HG02970 (cell line): Measurements from ENCODE around the gene DCTN4.
A peak's percentile ranks its signal among the peaks of the same experiment; 100 is the strongest.
"Not testable (repeated sequence)": the region's sequence is repeated elsewhere in the genome, so short reads cannot be mapped to it uniquely, and the experiment has no call there.

Experiments used
- ATAC-seq: cut with Tn5 transposase; IDR thresholded peaks from one replicate; pipeline ENCODE4 v1.9.1; 2021; ENCODE audit warnings: mild to moderate bottlenecking, moderate library complexity, moderate number of reproducible peaks; ENCODE audit not compliant: unreplicated experiment, low FRiP score

The DCTN4 gene

DNA sequence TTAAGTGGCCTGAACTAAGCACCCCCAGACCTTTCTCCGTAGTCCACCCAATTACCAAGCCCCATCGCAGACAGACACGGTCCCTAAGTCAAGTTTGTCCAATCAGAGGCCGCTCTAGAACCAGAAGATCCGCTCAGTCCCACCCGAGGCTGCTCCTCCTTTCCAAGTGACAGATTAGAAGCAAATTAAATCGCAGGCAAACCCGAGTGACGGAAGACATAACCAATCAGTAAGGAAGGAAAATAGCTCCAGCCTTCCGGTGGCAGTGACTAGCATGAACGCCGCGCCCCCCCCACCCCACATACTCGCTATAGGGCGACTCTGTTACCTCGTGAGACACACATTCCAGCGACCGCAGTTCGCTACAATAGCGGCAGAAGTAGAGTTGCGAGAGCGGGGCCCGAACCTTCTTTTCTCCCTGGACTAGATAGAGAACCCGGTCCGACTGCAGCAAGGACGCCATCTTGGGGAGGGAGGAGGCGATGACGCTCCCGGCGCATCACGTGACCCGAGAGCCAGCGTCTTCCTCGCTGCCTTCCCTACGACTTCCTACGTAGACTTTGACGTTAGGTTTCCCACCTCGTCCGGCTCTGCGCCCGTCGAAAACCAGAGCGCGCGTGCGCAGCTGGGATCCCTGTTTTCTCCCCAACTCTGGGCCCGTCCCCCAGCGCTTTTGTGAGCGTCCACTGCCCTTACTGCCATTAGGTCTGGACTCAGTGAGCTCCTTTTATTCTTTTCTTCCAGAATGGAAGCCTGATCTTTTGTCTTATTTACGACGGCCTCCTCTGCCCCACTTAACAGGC, at the start of gene DCTN4:
DCTN4 (minus strand) TSS at position 487 of the 803 bp plus-strand sequence; CDS start at position 463, 24 bp downstream.
- ATAC-seq, result peak; percentile 93

DNA sequence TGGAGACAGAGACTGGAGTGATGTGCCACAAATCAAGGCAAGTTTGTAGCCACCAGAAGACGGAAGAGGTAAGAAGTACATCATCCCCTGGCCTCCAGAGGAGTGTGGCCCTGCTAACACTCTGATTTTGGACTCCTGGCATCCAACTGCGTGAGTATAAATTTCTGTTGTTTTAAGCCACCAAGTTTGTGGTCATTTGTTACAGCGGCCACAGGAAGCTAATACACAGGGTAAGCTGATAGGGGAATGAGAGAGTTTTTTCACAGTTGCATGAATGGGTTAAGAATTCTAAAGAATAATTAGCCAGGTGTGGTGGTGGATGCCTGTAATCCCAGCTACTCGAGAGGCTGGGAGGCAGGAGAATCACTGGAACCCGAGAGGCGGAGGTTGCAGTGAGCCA, 45.6 kb upstream of the DCTN4 start:
- no peak for ATAC-seq

DNA sequence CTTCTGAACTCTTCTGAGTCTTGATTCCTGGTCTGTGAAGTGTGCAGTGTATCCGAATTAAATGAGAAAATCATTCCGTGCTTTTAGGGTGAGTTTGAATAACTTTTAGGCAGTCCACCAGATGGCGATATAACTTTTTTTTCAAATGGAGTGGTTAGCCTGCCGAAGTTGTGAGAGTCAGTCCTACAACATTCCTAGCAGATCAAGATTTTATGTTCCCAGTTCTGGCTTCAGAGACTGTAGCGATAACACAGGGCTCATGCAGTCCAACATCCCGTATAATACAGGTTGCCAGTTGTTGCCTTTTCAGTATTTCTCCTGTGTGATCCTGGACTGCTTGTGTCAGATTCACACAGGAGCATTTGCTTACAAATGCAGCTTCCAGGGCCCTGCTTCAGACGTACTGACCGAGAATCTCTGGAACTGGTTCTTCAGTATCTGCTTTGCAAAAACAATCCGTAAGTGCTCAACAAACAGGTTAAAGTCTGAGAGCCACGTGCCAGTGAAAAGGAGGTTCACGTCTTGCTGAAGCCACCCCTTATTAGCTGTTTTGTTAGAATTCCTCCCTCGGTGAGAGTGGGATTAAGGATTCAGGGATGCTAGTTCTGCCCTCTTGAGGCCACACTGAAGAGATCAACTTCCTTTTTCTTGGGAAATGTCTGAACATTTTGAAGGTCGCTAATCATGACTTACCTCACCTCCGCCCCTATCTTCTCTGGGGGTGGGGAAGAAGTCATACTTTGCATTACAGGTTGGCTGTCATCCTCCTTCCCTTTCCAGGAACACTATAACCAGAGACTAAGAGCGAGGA, 42.5 kb upstream of the DCTN4 start:
- no peak for ATAC-seq

GRCh38 chr5:150797384-150797783, 38.6 kb upstream of the DCTN4 start:
- ATAC-seq, result no peak

- no peak for ATAC-seq
Observed at GRCh38 chr5:150794927-150795326, 36.1 kb upstream of the DCTN4 start.

DNA sequence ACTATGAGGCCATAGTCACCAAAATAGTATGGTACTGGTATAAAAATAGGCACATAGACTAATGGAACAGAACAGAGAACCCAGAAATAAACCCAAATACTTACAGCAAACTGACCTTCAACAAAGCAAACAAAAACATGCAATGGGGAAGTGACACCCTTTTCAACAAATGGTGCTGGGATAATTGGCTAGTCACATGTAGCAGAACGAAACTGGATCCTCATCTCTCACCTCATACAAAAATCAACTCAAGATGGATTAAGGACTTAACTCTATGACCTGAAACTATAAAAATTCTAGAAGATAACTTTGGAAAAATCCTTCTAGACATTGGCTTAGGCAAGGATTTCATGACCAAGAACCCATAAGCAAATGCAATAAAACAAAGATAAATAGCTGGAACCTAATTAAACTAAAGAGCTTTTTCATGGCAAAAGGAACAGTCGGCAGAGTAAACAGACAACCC, 34.6 kb upstream of the DCTN4 start:
- ATAC-seq, result not testable (repeated sequence)

- no peak for ATAC-seq
Observed at GRCh38 chr5:150791536-150791935, 32.7 kb upstream of the DCTN4 start.

GRCh38 chr5:150789943-150790611, 31.3 kb upstream of the DCTN4 start:
- peak; percentile 66 for ATAC-seq

DNA sequence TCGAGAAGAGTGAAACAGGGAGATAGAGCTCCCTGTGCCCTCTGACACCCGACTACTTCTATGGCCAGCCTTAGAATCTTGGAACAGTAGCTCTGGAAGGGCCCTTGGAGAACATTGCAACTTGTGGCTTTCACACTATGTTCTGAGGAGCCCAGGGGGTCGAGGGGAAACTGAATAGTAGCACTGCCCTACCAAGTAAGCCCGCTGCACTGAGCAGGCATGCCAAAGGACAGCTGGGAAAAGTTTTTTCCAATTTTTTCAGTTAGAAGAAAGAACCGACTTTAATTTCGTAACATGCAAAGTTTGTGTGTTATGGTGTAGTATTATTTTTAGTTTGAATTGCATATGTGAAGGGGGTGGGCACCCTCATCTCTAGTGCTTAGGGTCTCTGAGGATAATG, 30.6 kb upstream of the DCTN4 start:
- ATAC-seq, result no peak

DNA sequence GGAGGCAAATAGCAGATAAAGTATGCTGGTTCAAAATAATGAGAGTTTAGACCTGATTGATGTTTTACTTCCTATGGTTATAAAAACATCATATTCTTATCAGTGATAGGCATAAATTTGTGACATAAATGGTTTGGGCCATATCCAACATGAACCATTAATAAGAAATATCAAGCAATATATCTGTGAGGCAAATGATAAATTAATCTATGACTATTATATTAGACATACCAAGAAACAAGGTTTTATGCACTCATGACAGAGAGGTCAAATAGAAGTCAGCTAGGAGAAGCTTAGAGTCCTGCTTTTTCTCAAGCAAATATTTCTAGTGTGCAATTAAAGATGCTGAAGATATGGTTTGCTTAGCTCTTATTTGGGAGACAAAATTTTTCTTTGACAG, 30.2 kb upstream of the DCTN4 start:
- no peak for ATAC-seq

DNA sequence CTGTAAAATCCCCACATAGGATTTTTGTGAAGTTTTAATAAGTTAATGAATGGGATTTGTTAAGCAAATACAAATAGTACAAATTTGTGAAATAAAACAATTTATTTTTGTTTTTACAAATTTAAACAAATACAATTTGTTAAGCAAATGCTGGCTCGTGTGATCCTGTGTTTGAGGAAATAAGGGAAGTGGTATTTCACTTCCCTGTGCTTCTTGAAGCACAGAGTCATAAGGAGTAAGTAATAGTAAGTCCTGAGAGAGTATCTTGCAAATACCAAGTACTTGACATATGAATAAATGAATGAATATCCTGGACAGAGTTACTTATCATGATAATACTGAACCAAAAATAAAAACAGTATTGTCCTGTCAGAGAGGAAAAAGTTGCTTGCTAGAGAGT, 28.8 kb upstream of the DCTN4 start:
- ATAC-seq, result no peak

GRCh38 chr5:150786876-150787275, 28.1 kb upstream of the DCTN4 start:
- ATAC-seq, result no peak

DNA sequence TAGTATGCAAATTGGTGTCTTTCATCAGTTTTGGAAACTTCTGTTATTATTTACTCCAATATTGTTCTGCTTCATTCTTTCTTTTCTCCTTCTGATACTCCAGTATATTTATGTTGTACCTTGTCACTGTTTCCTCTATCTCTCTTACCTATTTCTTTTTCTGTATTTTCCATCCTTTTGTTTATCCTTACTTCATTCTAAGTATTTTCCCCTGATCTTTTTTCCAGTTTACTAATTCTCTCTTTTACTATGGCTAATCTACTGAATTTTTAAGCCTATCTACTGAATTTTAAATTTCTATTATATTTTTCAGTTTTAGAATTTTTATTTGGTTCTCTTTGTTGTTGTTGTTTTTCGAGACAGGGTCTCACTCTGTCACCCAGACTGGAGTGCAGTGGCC, 27.1 kb upstream of the DCTN4 start:
- no peak for ATAC-seq

- ATAC-seq, result peak; percentile 22
Observed at GRCh38 chr5:150783422-150783928, 24.7 kb upstream of the DCTN4 start.

GRCh38 chr5:150782850-150783249, 24.0 kb upstream of the DCTN4 start:
- no peak for ATAC-seq

DNA sequence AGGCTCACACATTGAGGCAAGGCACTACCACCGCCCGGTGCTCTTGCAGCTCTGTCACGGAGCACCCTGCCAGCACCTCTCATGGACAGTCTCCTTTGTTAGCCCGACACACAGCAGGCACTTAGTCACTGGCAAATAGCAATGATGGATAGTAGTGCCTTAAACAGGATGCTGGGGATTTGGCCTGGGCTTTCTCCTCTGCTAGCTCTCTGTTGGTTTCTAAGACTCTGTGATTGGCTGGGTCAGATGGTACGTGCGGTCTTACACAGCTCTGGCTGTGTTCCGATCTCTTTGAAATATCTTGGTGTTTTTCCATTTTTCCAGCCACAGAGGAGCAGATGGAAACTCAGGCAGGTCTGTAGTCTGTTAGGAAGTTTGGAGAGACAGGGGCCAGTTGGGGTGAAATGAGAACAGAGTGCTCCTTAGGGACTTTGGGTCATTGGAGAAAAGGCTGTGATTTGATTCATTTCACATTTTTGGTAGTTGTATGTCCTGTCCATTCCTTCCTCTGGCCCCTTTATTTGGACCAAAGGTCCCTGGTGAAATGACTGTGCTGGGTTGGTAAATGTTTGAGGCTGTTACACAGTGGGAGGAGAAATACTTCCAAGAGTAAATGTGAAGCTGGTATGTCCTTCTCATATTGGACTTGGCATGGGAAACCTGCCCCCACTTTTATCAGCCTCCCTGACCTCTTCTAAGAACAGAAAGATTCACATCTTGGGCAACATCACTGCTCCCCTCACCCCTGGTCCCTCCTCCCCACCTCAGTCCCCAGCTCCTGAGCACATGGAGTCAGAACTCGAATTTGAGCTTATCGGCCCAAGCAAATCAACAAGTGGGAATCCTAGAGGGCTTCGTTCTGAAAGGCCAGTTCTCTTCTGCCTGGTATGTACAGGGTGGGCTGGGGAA, 23.1 kb upstream of the DCTN4 start:
- no peak for ATAC-seq

DNA sequence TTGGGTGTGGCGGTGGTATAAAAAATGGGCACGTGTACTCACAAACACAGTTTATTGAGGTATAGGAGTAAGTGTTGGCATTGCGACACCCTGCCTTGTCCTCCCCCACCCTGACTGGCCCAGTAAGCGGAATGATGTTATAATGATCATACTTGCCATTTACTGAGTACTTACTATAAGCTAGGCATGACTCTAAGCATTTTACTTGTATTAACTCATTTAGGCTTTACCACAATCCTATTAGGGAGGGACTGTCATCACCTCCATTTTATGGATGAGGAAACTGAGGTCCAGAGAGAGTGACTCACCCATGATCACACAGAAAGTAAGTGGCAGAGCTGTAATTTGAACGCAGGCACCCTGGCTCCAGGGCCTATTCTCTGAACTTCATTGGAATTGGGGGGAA, 22.0 kb upstream of the DCTN4 start:
- ATAC-seq, result no peak

DNA sequence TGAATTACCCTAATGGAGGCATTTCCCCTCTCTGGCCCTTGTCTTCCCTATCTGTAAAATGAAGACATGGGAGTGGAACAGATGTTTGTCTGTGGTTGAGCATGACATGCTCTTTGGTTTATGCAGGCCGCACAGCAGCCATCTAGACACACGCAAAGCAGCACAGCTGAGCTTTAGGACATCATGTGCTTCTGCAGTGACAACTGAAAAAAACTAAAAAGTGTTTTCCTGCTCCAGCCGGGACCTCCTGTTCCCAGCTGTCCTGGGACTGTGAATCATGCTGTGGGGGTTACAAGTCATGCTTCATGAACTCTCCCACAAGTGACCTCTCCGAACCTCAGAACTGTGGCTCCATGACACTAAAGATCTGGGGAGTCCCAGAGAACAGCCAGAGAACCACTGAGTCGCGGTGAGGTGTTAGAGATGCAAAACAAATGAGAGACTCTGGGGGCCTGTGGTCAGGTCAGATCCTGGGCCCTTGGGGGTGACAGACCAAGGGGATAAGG, 21.4 kb upstream of the DCTN4 start:
- ATAC-seq, result peak; percentile 50

GRCh38 chr5:150779397-150780186, 20.8 kb upstream of the DCTN4 start:
- ATAC-seq, result peak; percentile 3
